Stimulated activated CD8-positive, alpha-beta memory T cell treated with anti-CD3 and anti-CD28 coated beads, Interleukin-4, amount 100 ng/mL, for 4 hours (primary cell): ENCODE data around the gene GOLPH3.
"Not testable (repeated sequence)": the region's sequence is repeated elsewhere in the genome, so short reads cannot be mapped to it uniquely, and the experiment has no call there.

Experiments used
- DNase-seq, 2 donors: peaks; one replicate each; pipeline ENCODE4 v3.0.0-alpha.2; 2020; ENCODE audit warnings: low read depth in 2 of 2, low spot score in 1 of 2

GOLPH3 gene

DNA sequence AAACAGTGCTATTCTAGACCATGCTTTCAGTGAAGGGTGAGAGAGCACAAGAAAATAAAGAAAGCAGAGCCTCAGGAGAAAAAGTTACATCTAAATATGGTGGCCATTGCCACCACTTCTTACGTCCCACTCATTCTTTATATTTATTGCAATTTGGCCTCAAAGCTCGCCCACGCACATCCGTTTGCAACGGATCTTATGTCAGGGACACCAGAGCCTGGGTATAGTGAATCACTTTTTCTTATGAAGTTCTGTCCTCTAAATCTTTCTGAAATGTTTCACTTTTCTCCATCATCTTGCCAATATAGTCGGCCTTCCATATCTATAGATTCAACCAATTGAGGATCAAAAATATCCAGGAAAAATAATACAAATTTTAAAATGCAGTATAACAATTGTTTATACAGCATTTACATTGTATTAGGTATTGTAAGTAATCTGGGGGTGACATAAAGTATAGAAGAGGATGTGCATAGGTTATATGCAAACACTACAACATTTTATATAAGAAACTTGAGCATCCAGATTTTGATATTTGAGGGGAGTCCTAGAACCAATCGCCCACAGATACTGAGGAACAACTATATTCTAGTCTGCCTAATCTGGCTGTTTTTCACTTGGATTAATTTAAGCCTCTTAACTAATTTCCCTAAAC lies 35.2 kb downstream of the GOLPH3 start:
- peak; percentile 28 to 32 for DNase-seq

DNA sequence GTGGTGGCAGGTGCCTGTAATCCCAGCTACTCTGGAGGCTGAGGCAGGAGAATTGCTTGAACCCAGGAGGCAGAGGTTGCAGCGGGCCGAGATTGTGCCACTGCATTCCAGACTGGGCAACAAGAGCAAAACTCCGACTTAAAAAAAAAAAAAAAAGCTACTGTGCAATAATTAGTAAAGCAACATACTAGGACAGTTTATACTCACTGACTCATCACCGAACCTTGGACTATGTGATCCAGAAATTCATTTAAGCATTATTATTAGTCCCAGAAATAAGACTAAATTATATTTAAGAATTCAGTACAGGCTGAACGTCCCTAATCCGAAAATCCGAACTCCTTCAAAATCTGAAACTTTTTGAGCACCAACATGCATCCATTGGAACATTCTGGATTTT lies 37.8 kb downstream of the GOLPH3 start:
- no peak for DNase-seq

DNA sequence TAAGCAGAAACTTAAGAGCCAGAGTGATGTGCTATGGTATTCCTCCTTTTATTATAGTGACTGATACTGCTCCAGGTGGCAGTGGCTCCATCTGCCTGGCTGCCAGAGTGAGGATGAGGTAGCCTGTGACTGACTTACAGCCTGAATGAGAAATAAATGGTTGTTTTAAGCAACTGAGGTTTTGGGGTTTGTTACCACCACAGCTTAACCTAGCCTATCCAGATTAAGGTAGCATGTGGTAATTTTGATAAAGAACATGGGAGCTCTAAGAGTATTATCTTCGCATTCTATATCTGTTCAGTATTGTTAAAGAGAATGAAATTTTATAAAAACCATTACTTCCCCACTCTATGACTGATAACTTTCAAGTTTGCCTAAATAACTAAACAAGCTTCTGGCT lies 39.0 kb downstream of the GOLPH3 start:
- DNase-seq, result no peak

DNA sequence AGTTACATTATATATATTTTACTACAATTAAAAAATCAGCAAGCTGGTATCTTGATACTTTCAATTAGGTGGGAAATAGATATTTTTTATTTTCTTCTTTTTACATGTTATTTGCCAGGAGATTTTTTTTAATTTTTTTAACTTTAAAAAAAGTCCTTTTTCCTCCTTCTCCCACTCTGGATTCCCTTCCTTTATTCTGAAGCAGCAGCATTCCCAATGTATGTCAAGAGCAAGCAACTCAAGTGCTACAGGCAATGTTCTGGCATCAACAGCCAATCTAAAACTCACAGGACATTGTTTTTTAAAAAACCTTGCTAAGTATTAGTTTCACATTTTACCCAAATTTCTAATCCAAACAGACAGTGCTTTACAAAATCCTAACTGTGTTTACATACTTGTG lies 41.4 kb downstream of the GOLPH3 start:
- no peak for DNase-seq

DNA sequence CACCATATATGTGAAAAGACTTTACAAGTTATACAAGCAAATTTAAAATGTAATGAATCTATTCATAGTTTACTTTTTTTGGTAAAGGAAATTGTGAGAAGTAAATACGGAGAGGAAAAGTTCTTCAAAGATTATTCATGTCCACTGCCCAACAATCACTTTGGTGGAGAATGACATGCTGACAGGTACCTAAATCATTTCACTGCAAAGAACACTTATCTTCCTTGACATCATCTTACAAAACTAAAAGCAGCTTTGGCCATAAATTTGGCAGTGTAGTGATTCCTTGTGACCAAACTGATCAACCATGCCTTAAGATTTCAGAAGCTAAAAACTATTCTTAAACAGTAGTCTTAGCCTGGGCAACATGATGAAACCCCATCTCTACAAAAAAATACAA lies 42.5 kb downstream of the GOLPH3 start:
- DNase-seq, result no peak

DNA sequence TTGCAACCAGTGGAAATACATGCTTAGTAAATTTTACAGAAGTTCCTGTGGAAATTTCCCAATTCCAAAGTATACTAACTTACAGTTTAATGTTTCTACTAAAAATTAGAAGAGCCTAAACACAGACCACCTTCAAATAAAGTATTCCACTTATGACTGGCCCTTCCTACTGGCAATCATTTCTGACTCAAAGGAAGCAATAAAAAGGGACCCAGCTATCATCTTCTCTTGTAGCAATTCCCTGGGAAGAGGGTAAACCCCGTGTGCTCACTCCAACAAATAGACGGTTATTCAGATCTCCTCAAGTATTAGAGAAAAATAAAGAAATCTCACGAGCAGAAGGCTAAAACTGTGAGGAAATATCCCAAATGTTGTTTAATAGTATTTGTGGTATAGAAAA lies 43.3 kb downstream of the GOLPH3 start:
- no peak for DNase-seq

DNA sequence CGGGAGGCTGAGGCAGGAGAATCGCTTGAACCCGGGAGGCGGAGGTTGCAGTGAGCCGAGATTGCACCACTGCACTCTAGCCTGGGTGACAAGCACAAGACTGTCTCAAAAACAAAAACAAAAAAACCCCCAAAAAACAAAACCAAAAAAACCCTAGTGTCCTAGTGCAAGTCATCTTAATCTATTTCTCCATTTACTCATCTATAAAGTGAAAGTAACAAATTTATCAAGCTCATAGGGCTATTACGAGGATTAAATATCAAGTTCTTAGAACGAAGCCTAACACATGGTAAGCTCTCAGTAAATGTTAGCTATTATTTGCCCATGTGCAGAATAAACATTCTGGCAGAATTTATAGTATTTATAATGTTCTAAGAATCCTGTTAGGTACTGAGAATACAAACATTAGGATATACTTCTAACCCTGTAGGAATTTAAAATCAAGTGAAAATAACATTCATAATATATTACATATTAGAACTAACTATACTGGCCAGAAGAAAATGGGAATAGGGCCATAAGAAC lies 45.0 kb downstream of the GOLPH3 start:
- no peak for DNase-seq

DNA sequence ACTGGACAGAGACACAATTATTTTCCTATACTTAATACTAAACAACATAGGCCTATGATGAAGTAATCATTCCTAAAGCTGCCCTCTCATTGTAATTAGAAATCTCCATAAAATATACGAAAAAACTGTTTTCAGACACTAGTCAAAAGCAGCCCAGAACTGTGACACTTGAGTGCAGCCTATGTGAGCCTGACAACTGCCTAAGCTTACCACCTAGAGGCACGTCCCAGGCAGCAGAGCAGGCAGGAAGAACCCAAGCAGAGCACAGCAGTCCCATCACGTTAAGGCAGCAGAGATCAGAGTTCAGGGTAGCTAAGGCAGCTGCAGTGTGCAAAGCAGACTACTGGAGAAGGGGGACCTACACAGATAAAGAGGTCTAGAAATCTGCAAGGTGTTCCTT lies 46.4 kb downstream of the GOLPH3 start:
- DNase-seq, result no peak

DNA sequence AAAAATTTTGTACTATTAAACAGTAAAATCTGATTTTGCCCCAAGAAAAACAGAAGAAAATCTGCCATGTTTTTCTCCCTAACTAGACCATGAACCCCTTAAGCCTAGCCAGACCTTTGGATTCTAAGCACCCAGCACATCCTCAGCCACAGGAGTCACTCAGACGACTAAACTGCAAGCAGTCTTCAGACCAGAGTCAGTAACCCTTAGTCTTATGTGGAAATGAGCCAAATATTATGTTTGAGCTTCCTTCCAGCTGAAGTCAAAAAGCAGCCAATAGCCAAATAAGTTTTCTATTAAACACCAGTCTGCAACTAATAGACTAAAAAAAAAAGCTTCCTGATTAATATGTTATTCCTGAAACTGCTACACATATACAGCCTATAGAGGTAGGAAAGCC lies 47.4 kb downstream of the GOLPH3 start:
- DNase-seq, result no peak

DNA sequence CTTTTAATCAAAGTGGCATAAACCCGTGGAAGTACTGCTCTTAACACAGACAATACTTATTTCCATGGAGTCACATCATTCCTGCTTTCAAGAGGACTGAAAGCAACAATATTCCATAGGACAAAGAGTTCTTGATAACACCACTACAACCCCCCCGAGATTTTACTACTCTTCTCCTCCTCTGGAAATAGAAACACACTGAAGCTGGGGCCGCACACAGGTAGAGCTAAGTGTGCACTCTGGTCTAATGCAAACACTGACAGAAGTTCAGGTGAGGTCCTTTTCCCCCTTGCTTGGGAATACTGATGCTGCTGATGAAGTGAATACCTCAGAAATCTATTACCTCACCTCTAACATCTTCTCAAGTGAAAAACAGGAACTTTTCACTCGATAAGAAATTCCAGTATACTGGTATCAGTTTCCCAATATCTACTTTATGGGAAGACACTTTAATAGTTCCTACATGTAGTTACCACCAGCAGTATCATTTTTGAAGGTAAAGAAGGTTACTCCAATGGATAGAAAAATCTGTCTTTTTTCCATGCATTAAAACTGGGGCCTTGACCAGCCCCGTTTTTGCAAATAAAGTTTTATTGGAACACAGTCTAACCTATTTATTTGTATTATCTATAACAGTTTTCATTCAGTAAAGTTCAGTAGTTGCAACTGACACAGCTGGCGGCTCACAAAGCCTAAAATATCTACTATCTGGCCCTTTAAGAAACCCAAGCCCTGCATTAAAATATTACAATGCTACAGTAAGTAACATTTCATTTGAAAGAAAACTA lies 50.0 kb downstream of the GOLPH3 start:
- no peak for DNase-seq

DNA sequence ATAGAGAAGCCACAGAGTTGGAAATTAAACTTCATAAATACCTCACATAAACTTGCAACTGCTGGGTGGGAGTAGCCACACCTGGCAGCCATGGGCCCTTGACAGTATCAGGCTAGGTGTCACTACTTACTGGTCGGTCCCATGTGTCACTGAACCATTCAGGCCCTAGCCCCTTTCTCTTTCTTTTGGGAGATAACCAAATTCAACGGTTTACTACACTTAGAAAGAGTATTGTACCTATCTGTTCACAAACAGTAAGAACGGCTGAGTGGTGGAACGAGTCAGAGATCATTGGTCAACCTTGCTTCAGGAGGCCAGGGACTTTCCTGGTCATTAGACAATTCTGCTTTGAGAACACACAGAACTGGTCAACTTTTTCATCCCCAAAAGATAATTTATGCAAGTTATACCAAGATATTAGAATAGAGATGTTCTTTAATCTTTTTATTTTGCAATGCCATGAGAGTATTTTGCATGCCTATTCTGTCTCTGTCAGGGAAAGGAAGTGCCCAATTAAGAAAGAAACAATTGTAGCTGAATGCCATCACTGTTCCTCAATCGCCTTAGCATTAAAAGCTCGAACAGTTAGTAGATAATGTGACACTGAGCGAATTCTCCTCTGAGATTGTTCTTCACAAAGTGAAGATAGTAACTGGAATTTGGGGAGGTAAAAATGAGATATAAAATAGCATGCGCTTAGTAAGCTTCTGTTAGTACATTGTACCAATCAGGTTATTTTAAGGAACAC lies 50.9 kb downstream of the GOLPH3 start:
- DNase-seq, result no peak

DNA sequence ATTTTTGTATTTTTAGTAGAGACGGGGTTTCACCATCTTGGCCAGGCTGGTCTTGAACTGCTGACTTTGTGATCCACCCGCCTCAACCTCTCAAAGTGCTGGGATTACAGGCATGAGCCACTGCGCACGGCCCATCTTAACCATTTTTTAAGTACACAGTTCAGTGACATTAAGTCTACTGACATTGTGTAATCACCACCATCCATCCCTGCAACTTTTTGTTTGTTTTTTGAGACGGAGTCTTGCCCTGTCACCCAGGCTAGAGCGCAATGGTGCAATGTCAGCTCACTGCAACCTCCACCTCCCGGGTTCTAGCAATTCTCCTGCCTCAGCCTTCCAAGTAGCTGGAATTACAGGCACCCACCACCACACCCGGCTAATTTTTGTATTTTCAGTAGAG lies 55.2 kb downstream of the GOLPH3 start:
- DNase-seq, result not testable (repeated sequence)

DNA sequence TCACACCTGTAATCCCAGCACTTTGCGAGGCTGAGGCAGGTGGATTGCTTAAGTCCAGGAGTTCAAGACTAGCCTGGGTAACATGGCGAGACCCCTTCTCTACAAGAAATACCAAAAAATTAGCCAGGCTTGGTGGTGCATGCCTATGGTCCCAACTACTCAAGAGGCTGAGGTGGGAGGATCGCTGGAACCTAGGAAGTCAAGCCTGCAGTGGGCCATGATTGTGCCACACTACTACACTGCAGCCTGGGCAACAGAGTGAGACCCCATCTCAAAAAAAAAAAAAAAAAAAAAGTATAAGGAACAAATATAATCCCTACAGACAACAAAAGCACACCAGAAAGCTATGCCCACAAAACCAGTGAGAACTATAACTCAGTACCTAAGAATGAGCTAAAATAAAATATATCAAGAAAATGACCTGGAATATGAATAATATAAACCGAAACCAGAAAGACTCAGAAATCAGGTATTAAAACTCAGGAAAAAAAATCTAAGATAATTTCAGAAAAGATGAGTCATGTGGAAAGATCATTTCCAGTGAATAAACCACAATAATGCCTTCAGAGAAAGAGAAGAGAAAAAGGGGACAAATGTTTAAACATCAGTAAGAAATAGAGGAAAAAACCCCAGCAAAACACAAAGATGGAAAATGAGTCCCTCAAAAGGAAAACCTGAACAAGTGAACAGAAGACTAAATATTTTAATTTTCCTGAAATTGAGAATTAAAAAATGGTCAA lies 57.4 kb downstream of the GOLPH3 start:
- DNase-seq, result no peak

DNA sequence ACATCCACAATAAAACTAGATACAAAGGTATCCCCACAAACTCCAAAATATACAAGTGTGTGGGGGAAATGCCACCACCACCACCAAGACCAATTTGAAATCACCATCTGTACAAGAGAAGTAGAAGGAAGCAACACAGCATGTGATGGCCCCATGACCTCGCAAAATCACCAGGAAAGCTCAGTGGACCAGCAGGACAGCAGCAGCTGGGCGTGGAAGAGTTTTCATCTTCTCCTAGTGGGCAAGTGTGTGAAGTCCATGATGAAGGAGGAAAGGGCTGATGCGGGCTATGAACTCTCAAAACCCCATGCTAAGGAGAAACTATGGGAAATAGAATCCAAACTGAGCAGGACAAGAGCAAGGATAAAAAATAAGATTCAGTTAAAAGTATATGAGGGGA lies 58.1 kb downstream of the GOLPH3 start:
- DNase-seq, result no peak

DNA sequence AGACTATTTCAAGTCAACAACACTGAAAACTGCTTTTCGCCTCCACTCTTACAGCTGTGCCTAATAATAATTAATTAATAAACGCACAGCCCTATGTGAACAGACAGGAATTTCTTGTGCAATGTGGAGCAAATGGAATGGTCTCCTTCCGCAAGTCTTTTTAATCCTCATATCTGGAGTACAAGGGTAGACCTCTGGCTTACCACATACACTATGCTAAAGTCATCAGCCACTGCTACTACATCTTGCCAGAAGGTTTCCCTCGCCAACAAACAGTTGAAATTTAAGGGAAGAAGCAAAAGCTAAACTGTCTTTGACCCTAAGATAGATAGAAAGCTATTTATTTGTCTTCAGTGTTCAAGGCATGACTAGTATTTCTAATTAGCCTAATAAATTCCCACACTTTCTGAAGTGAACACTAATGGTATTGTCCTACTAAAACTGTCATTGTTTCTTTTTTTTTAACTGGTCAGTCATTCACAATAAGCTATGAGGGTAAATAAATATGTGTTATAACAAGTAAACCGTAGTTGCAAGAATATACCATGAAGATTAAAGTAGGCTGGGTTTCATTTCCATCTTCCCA lies 63.9 kb downstream of the GOLPH3 start:
- no peak for DNase-seq

DNA sequence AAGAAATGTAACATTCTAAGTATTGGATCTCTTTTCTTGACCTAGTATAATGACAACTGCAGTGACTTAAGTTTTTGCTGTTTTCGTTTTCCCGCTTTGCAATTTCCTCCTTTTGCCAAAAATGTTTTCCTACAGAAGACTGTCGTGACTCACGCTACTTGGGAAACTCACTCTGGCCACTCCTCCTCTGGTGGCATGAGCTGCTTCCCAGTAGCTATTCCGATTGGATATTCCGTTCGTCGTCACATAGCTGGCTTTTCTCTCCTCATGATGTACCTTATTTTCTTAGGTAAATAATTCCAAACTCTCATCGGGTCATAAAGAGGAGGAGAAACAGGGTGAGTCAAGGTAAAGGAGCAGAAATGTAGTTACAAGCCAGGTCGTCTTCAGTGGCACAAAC lies 64.9 kb downstream of the GOLPH3 start:
- no peak for DNase-seq

DNA sequence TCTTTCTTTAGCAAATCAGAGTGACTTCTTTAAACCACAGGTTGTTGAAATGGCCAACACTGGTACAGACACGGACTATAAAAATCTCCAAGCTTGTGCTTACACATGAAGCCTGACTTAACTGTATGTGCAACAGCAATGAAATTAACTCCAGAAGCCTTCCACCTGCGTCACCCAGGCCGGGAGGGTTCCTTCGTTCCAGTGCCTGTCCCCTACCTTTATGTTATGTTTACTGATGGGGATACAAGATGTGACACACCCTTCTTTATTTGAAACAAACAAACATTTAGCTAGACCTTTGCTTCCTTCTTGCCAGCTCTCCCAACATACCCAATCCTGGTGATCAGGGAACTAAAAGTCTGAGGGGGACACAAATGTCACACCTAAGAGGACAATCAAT lies 66.0 kb downstream of the GOLPH3 start:
- DNase-seq, result no peak

DNA sequence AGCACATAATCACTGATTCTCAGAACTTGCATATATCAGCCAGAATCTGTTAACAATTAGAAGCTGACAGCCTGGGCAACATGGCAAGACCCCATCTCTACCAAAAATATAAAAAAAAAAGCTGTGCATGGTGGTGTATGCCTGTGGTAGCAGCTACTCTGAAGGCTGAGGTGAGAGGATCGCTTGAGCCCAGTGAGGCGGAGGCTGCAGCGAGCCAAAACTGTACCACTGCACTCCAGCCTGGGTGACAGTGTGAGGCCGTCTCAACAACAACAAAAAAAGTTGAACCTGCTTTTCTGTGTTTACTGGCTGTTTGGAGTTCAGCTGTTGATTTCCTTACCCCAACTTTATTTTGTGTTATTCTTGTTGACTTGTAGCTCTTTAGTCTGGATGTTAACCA lies 66.8 kb downstream of the GOLPH3 start:
- DNase-seq, result no peak

DNA sequence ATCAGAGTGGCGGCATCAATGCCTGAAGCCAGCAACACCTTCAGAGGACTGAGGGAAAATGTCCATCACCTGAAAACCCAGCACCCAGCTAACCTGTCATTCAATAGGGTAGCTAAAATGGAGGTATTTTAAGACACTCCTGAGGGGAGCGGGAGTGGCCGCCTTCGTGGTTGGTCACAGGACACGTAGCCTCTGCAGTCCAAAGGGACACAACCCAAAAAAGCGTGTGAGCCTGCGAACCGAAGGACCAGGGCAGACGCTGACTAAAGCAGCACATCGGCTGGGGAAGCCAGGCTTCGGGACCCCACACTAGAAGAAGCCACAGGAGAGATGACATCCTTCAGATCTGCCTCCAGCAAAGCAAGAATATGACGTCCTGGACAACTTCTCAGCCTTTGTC lies 70.6 kb downstream of the GOLPH3 start:
- no peak for DNase-seq

DNA sequence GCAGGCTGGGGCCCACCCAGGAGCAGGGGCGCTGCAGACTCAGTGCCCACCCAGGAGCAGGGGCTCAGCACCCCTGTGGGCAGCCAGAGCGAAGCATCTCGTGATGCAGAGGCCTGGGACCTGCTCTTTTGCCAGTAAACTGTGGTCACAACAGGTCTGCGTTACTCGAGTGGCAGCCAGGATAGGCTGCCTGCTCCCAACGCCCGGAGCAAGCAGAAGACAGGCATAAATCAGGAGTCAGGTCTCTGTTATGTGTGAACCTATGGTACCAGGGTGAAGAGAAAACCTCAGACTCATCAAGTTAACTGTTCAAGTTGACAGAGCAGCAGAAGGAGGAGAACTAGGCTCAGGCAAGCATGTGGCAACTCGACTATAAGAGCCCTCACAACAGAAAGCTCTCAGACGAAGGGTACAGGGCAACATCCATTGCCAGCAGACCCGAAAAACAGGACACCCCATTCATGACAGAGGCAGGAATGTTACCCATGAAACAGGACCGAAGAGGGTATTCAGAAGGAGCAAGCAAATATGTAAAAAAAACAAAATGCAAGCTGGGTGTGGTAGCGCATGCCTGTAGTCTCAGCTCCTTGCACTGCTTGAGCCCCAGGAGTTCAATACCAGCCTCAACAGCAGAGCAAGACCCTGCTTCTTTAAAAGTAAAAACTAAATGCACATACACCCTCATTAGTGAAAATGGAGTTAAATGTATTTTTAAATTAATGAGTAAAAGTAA lies 71.7 kb downstream of the GOLPH3 start:
- no peak for DNase-seq
